ENCODE data around the gene MLLT10.

MLLT10 gene

GRCh38 chr10:21749788-21750187 lies 215.8 kb downstream of the MLLT10 start:
- no peak for DNase-seq

- no peak for DNase-seq
These were observed 216.4 kb downstream of the MLLT10 start for GRCh38 chr10:21750424-21750823.

DNA sequence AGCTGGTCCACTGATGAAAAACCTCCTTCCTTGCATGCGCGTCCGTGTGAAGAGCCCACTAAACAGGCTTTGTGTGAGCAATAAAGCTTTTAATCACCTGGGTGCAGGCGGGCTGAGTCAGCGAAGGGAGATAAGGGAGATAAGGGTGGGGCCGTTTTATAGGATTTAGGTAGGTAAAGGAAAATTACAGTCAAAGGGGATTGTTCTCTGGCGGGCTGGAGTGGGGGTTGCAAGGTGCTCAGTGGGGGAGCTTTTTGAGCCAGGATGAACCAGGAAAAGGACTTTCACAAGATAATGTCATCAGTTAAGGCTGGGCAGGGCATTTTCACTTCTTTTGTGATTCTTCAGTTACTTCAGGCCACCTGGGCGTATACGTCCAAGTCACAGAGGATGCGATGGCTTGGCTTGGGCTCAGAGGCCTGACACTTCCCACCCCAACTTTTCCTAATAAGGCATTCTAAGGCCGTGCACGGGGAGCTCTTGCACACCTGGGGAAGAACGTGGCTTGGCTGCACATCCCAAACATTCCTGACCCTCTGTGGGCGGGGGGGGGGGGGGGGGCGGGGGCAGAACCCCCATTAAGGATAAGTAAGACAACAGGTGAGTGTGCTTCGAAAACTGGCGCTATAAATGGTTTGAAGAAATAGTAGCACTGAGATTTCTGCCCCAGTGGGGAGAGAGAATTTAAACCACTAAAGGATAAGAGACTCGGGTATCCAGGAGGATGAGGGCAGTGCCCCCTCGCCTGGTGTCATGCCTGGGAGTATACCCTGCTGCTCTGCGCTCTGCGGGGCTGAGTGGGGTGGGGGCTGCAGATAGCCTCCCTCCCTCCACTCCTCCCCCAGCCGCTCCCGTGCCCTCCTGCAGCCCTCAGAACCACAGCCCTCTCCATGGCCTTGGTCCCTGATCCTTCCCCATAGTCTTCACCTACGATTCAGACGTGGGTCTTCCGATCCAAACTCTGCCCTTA lies 217.6 kb downstream of the MLLT10 start:
- no peak for DNase-seq

DNA sequence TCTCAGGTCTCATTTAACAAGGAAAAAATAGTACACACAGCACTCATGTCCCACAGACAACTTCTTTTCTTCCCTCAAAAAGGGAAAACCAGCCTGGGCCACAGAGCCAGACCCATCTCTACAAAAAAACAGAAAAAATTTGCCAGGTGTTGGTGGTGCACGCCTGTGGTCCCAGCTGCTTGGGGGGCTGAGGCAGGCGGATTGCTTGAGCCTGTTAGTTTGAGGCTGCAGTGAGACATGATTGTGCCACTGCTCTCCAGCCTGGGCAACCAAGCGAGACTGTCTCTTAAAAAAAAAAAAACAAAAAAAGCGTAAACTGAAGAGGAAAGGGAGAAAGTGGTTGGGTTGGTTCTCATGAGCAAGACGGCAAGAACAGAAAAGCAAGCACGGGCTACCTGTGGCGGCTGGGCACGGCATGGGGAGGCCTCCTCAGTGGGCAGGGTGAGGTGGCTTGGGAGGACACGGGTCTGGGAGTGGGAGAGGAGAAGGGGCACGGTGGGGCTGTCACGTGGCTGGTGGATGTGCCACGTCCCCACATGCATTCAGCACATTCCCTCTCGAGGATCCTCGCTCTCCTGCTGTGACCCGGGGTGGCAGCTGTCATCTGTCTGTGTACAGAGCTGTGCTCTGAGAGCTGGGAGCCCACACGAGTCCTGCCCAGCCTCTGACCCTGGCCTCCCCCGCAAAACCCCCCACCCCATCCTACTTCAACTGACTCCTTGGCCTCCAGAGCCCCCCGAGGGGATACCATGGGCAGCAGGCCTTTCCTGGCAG lies 219.7 kb downstream of the MLLT10 start:
- no peak for DNase-seq

GRCh38 chr10:21754410-21755011 lies 220.5 kb downstream of the MLLT10 start:
- DNase-seq: no peak

GRCh38 chr10:21756707-21757106 lies 222.7 kb downstream of the MLLT10 start:
- DNase-seq: no peak

DNA sequence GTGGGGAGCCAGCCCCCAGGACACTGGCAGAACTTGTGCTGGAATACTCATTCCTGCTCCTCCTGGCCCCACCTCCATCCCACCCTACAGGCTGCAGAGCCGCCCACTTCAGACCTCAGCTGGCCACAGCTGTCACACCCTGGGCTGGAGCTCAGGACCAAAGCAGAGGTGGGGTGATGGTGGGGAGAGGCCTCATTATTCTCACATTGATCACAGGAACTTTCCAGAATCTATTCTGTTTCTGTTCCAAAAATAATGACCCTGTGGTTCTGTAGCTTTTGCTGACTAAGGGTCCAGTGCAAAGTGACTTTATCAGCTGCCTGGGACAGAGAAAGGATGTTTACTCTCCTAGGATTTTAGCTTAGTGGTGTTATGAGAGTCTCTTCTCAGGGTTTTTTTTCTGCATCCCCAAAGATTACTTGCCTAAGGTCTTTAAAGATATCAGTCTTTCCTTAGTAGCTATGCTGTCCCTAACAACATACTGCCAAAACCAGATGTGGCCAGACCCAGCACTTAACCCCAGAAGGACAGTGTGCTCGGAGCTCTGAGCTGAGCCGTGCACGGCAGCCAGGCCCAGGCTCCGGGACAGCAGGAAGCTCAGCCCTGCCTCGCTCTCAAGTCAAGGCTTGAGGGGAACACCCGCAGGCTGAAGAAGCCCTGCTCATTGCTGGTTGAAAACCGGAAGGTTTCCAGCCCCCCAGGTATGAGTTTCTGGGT lies 223.3 kb downstream of the MLLT10 start:
- no peak for DNase-seq

DNA sequence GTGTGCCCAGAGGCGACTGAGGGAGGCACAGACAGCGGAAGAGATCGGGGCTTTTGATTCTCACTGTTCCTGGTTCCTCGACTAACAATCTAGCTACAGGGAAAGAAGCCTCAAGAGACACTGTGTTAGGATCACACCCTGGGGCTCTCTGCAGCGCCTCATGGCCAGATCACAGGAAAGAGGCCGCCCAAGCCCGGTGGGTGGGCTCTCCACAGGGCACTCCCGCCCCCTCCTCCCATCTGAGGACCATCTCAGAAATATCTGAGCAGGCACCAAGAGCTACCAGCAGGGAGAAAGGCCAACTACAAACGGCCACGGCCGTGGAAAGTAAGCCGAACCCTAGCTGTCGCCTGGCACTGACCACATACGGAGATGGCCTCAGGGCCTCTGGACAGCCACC lies 224.2 kb downstream of the MLLT10 start:
- DNase-seq: no peak

- DNase-seq: no peak
These were observed 224.7 kb downstream of the MLLT10 start for GRCh38 chr10:21758696-21759095.

DNA sequence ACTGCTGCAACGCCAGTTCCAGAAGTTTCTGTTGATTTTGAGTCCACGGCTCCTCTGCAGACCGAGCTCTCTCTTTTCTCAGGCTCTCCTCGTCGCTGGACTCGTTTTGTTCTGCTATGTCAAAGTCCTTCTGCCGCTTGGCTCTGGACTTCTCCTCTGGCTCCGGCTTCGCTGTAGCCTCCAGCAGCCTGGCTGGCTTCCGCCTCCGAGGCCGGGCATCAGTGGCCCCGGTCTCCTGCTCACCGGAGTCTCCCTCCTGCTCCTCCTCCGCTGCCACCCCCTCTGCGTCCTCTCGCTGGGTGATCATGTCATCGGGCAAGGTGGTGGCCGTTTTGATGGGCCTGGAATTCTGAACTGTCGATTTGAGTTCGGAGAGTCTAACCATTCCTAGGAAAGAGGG lies 225.2 kb downstream of the MLLT10 start:
- no peak for DNase-seq

DNA sequence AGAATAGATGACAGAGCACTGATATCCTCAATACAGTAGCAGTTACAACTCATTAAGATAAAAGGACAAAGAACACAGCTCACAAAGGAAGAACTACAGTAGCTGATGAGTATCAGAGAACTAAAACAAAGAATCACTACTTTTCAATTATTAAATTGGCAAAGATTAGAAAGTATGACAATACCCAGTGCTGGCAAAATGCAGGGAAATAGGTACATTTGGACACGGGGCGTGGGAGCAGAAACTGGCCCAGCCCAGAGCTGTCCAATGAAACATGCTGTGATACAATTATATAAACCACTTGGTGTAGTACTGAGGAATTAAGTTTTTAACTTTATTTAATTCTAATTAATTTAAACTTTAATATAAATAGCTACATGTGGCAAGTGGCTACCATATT lies 226.3 kb downstream of the MLLT10 start:
- DNase-seq: no peak

GRCh38 chr10:21764466-21765189 lies 230.6 kb downstream of the MLLT10 start:
- DNase-seq: peak; percentile 43 to 57

- no peak for DNase-seq
These were observed 235.0 kb downstream of the MLLT10 start for GRCh38 chr10:21769041-21769440.

DNA sequence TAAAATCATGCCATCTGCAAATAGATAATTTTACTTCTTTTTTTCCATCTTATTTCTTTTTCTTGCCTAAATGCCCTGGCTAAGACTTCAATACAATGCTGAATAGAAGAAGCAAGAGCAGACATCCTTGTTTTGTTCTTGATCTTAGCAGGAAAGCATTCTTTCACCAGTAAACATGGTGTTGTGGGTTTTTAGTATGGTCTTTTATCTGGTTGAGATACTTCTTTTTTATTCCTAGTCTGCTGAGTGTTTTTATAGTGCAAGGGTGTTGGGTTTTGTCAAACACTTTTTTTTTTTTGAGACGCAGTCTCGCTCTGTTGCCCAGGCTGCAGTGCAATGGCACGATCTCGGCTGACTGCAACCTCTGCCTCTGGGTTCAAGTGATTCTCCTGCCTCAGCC lies 237.2 kb downstream of the MLLT10 start:
- DNase-seq: no peak

DNA sequence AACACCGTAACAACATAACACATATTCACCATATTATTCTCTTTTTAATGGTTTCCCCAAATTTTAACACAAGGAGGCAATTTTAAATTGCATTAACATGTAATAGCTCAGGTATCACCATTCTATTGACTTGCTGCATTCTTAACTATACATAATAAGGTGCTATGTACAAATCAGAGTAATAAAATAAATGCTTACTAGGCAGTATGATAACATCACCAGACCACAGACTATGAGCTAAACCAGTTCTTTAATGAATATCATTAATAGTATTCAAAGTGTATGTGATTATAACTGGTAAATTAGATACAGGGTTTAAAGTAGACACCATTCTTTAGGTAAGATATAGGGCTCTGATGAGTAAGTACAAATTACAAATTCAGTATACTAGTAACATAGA lies 242.9 kb downstream of the MLLT10 start:
- DNase-seq: no peak

DNA sequence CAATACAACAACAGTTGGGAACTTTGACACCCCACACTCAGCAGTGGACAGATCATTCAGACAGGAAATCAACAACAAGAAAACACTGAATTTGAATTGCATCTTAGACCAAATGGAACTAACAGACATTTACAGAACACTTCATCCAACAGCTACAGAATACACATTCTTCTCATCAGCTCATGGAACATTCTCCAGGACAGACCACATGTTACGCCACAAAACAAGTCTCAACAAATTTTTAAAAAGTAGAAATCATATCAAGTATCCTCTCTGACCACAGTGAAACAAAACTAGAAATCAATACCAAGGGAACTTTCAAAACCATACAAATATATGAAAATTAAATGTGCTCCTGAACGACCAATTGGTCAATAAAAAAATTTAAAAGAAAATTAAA lies 257.2 kb downstream of the MLLT10 start:
- no peak for DNase-seq

All from CD4-positive, alpha-beta T cell treated with Interleukin-4 for 1 hour (primary cell).